Neuronal stem cell (in vitro differentiated cells): ENCODE results near the gene APH1A.

Experiments used
- DNase-seq: peaks from one replicate; pipeline ENCODE4 v3.0.0-alpha.2; 2013; ENCODE audit warnings: low spot score
- H2AFZ ChIP-seq: one replicate; pipeline ENCODE4 v1.6.1; 2013; ENCODE audit warnings: mild to moderate bottlenecking, low read length, inconsistent platforms
- H2AK5ac ChIP-seq: 2 replicates; pipeline ENCODE4 v1.6.1; 2013; ENCODE audit warnings: low read depth, mild to moderate bottlenecking, inconsistent platforms, low read length, moderate library complexity, mixed read lengths
- H2BK120ac ChIP-seq: 2 replicates; pipeline ENCODE4 v1.6.1; 2013; ENCODE audit warnings: low read depth, mild to moderate bottlenecking, inconsistent platforms, low read length, moderate library complexity, mixed read lengths
- H2BK12ac ChIP-seq: one replicate; pipeline ENCODE4 v1.6.1; 2013; ENCODE audit warnings: low read length, inconsistent platforms
- H2BK15ac ChIP-seq: 2 replicates; pipeline ENCODE4 v1.6.1; 2013; ENCODE audit warnings: mild to moderate bottlenecking, low read length, inconsistent platforms, mixed read lengths
- H2BK5ac ChIP-seq: one replicate; pipeline ENCODE4 v1.6.1; 2013; ENCODE audit warnings: inconsistent platforms, mild to moderate bottlenecking, low read length, moderate library complexity
- H3K14ac ChIP-seq: one replicate; pipeline ENCODE4 v1.6.1; 2013; ENCODE audit warnings: low read length, inconsistent platforms
- H3K18ac ChIP-seq: 2 replicates; pipeline ENCODE4 v1.6.1; 2013; ENCODE audit warnings: low read length, inconsistent platforms
- H3K23ac ChIP-seq: 2 replicates; pipeline ENCODE4 v1.6.1; 2013; ENCODE audit warnings: low read depth, mild to moderate bottlenecking, mixed read lengths, low read length, inconsistent platforms; ENCODE audit not compliant: poor library complexity
- H3K27ac ChIP-seq: replicated peaks from 3 replicates; pipeline ENCODE4 v1.5.1; 2013; ENCODE audit warnings: low read length, inconsistent platforms
- H3K27me3 ChIP-seq, 3 experiments: 2 replicates each; pipeline ENCODE4 v1.6.1; 2013; ENCODE audit warnings: low read length in 3 of 3, mild to moderate bottlenecking in 2 of 3, inconsistent platforms in 1 of 3, low read depth in 1 of 3, mixed read lengths in 1 of 3, moderate library complexity in 1 of 3; ENCODE audit not compliant: control insufficient read depth in 3 of 3, insufficient read depth in 3 of 3
- H3K36me3 ChIP-seq, 2 donors: replicated peaks in 1 of 2; 2 replicates each; pipeline ENCODE4 v1.6.1; 2013; ENCODE audit warnings: low read length in 2 of 2; ENCODE audit not compliant: control insufficient read depth in 2 of 2, insufficient read depth in 2 of 2
- H3K4ac ChIP-seq: 2 replicates; pipeline ENCODE4 v1.6.1; 2013; ENCODE audit warnings: inconsistent platforms, mild to moderate bottlenecking, low read length, moderate library complexity
- H3K4me1 ChIP-seq, 2 donors: 1 replicate in 1 of 2; 2 replicates in 1 of 2; pipeline ENCODE4 v1.6.1; 2013; ENCODE audit warnings: low read length in 2 of 2, low read depth in 1 of 2; ENCODE audit not compliant: control insufficient read depth in 2 of 2, insufficient read depth in 1 of 2
- H3K4me2 ChIP-seq: one replicate; pipeline ENCODE4 v1.6.1; 2013; ENCODE audit warnings: mild to moderate bottlenecking, low read length, inconsistent platforms; ENCODE audit not compliant: insufficient read depth, poor library complexity, severe bottlenecking
- H3K4me3 ChIP-seq, 2 donors: 2 replicates each; pipeline ENCODE4 v1.5.1; 2013; ENCODE audit warnings: low read length in 2 of 2, mild to moderate bottlenecking in 2 of 2, inconsistent platforms in 1 of 2, moderate library complexity in 1 of 2
- H3K79me1 ChIP-seq: one replicate; pipeline ENCODE4 v1.6.1; 2013; ENCODE audit warnings: low read depth, mild to moderate bottlenecking, inconsistent platforms, low read length, moderate library complexity
- H3K9ac ChIP-seq: one replicate; pipeline ENCODE4 v1.6.1; 2013; ENCODE audit warnings: mild to moderate bottlenecking, low read depth, low read length, inconsistent platforms; ENCODE audit not compliant: poor library complexity
- H3K9me3 ChIP-seq, 2 donors: replicated peaks in 1 of 2; 2 replicates each; pipeline versions ENCODE3 to v1.6.1; 2013; ENCODE audit warnings: low read length in 2 of 2, mild to moderate bottlenecking in 2 of 2, inconsistent platforms in 1 of 2, low read depth in 1 of 2, mixed read lengths in 1 of 2, moderate library complexity in 1 of 2; ENCODE audit not compliant: control insufficient read depth in 2 of 2, insufficient read depth in 1 of 2
- H4K8ac ChIP-seq: one replicate; pipeline ENCODE4 v1.6.1; 2013; ENCODE audit warnings: low read depth, mild to moderate bottlenecking, inconsistent platforms, low read length, moderate library complexity
- H4K91ac ChIP-seq: one replicate; pipeline ENCODE4 v1.6.1; 2013; ENCODE audit warnings: low read length, low read depth, mild to moderate bottlenecking, inconsistent platforms; ENCODE audit not compliant: poor library complexity
- WGBS, 2 donors: extraction: QIAGEN DNeasy Blood & Tissue Kit; methylation state at CpG; one replicate each; pipeline ENCODE4 v1.1.7; 2013; ENCODE audit warnings: missing lambda C conversion rate in 2 of 2, mixed read lengths in 1 of 2; ENCODE audit not compliant: insufficient read length in 2 of 2, insufficient replicate concordance in 1 of 2; ENCODE audit errors: extremely low coverage in 2 of 2; 5-methylcytosine and 5-hydroxymethylcytosine counted together

The APH1A gene

GRCh38 chr1:150257624-150258585 lies 10.9 kb downstream of the APH1A start, which contains the start of gene CA14:
CA14 (plus strand) TSS chr1:150257774; CDS start chr1:150258129, 355 bp downstream.
- peak within 1 kb of the TSS; percentile 70 to 73 for H3K4me3 ChIP-seq
- H3K4me1 ChIP-seq: peaks cover 20 to 22% of the 10 kb centered on the region in 2 donors
- peak within 1 kb of the TSS; percentile 93 for H3K18ac ChIP-seq
- peak within 1 kb of the TSS; percentile 67 for H3K4ac ChIP-seq
- peak within 1 kb of the TSS; percentile 96 for H3K27ac ChIP-seq
- no CpG with 5 or more reads among the region's 13 CpGs for WGBS, 2 donors
- peak within 1 kb of the TSS; percentile 61 for H2BK12ac ChIP-seq
- peak; percentile 50 for DNase-seq
- H3K4me2 ChIP-seq: peak within 1 kb of the TSS; percentile 93
- H3K9me3 ChIP-seq: peaks cover 0 to 5% of the 10 kb centered on the region in 2 donors
- H4K8ac ChIP-seq: peak within 1 kb of the TSS; percentile 44
- H3K14ac ChIP-seq: no peak within 1 kb of the TSS
- peaks cover 7% of the 10 kb centered on the region for H3K79me1 ChIP-seq
- H2AFZ ChIP-seq: peak within 1 kb of the TSS; percentile 59
- no peaks in the 10 kb centered on the region for H3K27me3 ChIP-seq
- peaks cover 13 to 27% of the 10 kb centered on the region in 2 donors for H3K36me3 ChIP-seq
- peak within 1 kb of the TSS; percentile 88 for H3K9ac ChIP-seq
- H2AK5ac ChIP-seq: peak within 1 kb of the TSS; percentile 82
- no peak within 1 kb of the TSS for H3K23ac ChIP-seq
- H4K91ac ChIP-seq: peak within 1 kb of the TSS; percentile 13
- no peak within 1 kb of the TSS for H2BK120ac ChIP-seq
- H2BK15ac ChIP-seq: peak within 1 kb of the TSS; percentile 47
- H2BK5ac ChIP-seq: peak within 1 kb of the TSS; percentile 88

- H2AFZ ChIP-seq: peak overlapping the region; percentile 59
- H2BK120ac ChIP-seq: no peak overlapping the region
- H3K4ac ChIP-seq: peak overlapping the region; percentile 67
- H2BK12ac ChIP-seq: no peak overlapping the region
- H4K8ac ChIP-seq: no peak overlapping the region
- peak overlapping the region; percentile 88 for H3K9ac ChIP-seq
- peak overlapping the region; percentile 96 for H3K27ac ChIP-seq
- no peaks in the 10 kb centered on the region for H3K27me3 ChIP-seq
- H2BK5ac ChIP-seq: peak overlapping the region; percentile 88
- H3K4me2 ChIP-seq: peak overlapping the region; percentile 93
- H3K23ac ChIP-seq: no peak overlapping the region
- peak overlapping the region; percentile 93 for H3K18ac ChIP-seq
- peak overlapping the region; percentile 70 to 73 for H3K4me3 ChIP-seq
- peak; percentile 73 for DNase-seq
- peaks cover 20 to 22% of the 10 kb centered on the region in 2 donors for H3K4me1 ChIP-seq
- H4K91ac ChIP-seq: peak overlapping the region; percentile 13
- peak overlapping the region; percentile 47 for H2BK15ac ChIP-seq
- H2AK5ac ChIP-seq: peak overlapping the region; percentile 82
- H3K9me3 ChIP-seq: peaks cover 0 to 5% of the 10 kb centered on the region in 2 donors
- H3K79me1 ChIP-seq: peaks cover 7% of the 10 kb centered on the region
- no peak overlapping the region for H3K14ac ChIP-seq
- no CpG with 5 or more reads among the region's 14 CpGs for WGBS, 2 donors
- peaks cover 6 to 15% of the 10 kb centered on the region in 2 donors for H3K36me3 ChIP-seq
These were observed 12.1 kb downstream of the APH1A start for GRCh38 chr1:150256554-150257341.

- Histone ChIP-seq H3K79me1 (peaks cover 4% of the 10 kb centered on the region), H3K4ac (no peak overlapping the region), H3K14ac (no peak overlapping the region), H3K18ac (peak overlapping the region; percentile 81), H4K8ac (no peak overlapping the region), H2BK15ac (no peak overlapping the region), H3K23ac (no peak overlapping the region), H4K91ac (no peak overlapping the region), H2BK120ac (no peak overlapping the region), H2AK5ac (no peak overlapping the region), H3K4me3 (peak overlapping the region; percentile 54 to 73), H3K27ac (peak overlapping the region; percentile 96), H2AFZ (peak overlapping the region; percentile 73), H3K9me3 (peaks cover 0 to 5% of the 10 kb centered on the region in 2 donors), H3K4me1 (peaks cover 20 to 22% of the 10 kb centered on the region in 2 donors), H3K27me3 (no peaks in the 10 kb centered on the region), H2BK12ac (no peak overlapping the region), H3K36me3 (peaks cover 2 to 10% of the 10 kb centered on the region in 2 donors), H3K9ac (no peak overlapping the region), H3K4me2 (peak overlapping the region; percentile 93), H2BK5ac (peak overlapping the region; percentile 88)
- no peak for DNase-seq
- WGBS, 2 donors: no CpG with 5 or more reads among the region's 1 CpG
These were observed 12.6 kb downstream of the APH1A start for GRCh38 chr1:150256198-150256553.
